NCI-H526 treated with DMSO at 0.1 percent for 48 hours (cell line): ENCODE data around the gene RAB8B.
A peak's percentile ranks its signal among the peaks of the same experiment; 100 is the strongest.

Source experiments
- DNase-seq: peaks from one replicate; lab custom pipeline; 2025; lab: John Stamatoyannopoulos, UW

Gene RAB8B

DNA sequence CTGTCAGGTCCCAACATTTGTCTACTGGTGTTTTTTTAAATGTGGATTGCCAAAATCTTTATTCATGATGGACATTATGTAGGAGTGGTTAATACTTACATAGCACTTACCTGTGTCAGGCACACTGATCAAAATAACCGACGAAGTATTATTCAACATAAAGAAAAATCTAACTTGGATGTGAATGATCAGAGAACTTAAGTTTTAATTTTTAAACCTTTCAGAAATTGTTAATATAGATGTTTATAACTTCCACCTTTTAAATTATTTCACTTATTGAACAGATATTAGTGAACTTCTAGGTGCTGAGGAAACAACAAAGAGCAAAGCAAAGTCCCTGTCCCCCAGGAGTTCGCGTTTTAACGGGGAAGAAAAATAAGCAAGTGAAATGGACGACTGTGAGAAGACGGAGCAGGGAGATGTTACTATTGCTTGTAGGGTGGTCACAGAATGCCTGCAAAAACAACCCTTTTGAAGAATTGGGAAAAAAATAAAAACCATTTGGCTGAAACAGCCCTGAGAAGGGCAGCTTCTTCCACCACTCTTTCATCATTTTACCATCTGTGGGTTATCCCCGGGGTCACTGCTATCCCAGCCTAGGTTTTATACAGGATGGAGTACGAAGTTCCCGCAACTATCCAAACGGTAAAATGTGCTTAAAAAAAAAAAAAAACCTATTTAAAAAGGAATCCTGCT, 87.1 kb downstream of the RAB8B start:
- no peak for DNase-seq

DNA sequence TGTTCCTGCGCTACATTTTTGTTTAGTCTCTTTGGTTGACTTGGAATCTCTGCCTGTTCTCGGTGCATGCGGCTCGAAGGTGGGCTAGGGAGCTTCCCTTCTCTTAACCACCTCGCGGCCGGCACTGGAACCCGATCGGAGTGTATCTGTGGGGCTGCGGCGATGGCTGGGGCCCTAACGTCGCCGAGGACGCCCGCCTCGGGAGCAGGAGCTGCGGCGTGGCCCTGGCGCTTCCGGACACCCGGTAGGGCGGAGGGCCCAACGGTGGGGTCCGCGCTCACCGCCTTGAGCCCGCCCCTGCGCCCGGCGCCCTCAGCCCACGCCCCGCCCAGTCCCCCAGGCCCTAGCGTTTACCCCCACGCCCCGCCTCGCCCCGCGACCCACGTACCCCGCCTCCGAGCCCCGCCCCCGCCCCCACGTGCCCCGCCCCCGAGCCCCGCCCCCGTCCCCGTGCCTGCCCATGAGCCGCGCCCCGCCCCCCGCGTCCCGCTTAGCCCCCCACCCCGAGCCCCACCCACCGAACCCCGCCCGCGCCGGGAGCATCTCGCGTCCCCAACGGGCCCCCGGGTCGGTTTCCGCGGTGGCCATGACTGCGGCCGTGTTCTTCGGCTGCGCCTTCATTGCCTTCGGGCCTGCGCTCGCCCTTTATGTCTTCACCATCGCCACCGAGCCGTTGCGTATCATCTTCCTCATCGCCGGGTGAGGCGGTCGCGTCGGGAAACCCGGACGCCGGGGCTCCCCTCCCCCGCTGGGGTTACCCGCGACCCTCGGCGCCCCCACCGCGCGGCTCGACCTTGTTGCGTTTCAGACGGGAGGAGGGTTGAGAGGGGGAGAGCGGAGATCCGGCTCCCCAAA, 87.9 kb downstream of the RAB8B start, which contains the start of gene APH1B:
Gene APH1B (plus strand): TSS at position 568 of the 855 bp plus-strand sequence. CDS start 19 bp downstream, at position 587.
- peak; percentile 68 for DNase-seq

DNA sequence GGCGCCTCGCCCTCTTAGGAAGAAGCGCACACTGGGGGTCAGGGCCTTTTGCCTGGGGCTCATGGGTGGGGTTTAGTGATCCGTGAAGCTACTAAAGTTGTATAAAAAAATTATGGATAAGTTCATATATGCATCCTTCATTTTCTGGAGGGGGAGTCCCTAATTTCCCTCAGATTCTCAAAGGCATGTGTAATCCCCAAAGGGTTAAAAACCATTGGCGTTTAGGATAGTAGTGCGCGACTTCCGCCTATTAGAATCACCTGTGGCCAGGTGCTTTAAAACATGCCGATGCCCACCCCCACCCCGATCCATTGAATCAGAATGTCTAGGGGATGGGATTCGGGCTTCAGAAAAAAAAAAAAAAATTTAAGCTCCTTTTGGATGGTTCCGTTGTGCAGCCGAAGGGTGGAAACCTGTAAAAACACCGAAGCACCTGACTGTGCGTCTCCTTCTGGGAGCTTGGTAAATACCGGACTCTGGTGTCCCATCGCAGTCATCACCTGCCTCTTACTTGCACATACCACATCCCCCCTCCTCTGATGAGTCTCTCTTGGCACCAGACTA, 88.6 kb downstream of the RAB8B start:
- DNase-seq = peak; percentile 70

DNA sequence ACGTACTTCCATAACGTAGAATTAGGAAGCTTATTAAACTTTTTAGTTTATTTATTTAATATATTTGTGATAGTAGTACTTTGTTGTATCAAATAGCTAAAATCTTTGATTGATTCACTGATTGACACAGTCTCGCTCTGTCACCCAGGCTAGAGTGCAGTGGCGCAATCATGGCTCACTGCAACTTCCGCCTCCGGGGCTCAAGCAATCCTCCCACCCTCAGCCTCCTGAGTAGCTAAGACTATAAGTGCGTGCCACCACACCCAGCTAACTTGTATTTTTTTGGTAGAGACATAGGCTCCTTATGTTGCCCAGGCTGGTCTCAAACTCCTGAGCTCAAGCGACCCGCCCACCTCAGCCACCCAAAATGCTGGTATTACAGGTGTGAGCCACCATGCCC, 93.7 kb downstream of the RAB8B start:
- no peak for DNase-seq

DNA sequence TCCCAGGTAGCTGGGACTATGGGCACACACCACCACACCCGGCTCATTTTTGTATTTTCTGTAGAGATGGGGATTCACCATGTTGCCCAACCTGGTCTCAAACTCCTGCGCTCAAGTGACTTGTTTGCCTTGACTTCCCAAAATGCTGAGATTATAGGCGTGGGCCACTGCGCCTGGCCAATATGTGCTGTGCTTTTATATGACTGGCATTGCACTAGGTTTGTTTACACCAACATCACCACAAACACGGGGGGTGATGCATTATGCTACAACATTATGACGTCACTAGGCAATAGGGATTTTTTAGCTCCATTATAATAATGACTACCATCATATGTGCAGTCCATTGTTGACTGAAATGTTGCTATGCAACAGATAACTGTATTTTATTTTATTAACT, 94.9 kb downstream of the RAB8B start:
- DNase-seq = no peak

DNA sequence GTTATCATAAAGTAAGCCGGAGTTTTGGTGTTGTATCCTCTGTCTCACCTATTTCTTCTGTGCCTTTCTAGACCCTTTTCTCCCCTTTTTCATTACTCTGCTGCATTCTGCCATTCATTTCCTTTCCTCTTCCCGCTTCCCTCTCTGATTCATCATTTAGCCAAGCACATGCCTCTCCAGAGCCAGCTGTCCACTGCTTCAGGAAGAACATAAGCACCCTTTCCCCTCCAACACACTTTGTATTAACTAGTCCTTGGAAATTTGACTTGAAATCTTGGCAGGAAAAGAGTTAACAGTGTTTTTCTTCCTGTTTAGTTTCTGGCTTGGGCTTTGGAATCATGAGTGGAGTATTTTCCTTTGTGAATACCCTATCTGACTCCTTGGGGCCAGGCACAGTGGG, 97.7 kb downstream of the RAB8B start:
- DNase-seq = no peak

DNA sequence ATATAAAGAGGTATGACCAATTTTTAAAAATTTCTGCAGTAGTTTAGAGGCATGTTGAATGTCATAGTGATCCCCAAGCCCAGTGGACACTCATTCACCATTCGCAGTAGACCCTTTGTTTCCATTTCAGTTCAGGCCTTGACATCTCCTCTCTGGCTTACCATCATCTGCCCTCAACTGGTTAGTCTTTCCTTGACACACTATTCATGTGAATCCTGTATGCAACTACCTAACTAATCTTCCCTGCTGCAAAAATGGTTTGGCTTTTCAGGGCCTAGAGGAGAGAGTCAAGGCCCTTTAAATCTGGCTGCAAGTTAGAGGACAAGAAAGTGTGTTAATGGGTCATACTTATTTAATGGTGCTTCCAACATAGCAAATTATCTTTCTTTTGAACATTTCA, 98.9 kb downstream of the RAB8B start:
- DNase-seq = no peak

DNA sequence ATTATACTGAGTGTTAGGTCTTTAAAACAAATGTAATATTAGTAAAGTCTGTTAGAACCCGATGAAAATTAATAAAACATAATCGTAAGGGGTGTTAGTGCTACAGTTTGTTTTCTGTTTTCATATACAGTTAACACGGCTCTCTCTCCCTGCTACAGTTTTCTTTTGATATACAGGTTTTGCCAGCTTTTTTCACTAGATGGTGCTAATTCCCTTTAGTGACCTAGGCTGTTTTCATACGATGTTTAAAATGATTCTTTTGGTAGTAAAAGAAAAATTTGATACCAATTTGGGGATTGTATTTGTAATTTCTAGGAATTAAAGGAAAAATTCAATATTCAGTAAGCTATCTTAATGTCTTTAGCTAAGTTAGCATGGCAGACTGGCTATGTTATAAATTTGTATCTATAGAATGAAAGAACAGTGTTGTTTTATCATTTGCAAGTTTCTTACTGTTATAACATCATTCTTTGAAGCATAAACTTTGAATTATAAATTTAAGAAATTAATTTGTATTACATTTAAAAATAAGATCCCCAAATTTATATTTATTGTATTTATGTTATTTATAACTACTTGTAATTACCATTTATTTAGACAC, 99.5 kb downstream of the RAB8B start:
- DNase-seq = peak; percentile 35

DNA sequence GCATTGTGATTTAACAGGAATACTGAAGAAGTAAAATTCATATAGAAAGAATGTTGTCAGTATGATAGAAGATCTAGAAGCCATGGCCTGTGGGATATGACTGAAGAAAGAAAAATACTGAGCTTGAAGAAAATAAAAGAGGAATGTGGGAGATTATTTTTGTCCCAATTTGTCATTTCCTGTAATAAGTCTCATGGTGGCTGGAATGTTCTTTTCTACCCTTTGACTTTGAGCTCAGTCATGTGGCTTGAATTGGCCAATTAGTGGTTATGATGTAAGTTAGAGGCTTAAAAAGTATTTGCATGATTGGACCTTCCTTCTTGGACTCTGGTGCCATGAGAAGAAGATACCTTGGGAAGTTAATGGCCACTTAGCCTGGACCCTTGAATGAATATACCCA, 102.1 kb downstream of the RAB8B start:
- no peak for DNase-seq

DNA sequence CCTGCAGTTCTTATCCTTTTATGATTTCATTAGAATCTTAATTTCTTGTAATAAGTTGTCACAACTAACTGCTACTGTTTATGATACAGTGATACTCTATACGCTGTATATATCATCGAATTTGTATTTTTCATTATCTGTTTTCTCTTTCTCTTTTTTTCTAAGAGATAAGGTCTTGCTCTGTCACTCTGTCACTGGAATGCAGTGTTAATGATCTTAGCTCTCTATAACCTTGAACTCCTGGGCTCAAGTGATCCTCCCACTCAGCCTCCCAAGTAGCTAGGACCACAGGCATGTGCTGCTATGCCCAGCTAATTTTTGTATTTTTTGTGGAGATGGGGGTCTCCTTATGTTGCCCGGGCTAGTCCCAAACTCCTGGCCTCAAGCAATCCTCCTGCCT, 102.8 kb downstream of the RAB8B start:
- DNase-seq = no peak

DNA sequence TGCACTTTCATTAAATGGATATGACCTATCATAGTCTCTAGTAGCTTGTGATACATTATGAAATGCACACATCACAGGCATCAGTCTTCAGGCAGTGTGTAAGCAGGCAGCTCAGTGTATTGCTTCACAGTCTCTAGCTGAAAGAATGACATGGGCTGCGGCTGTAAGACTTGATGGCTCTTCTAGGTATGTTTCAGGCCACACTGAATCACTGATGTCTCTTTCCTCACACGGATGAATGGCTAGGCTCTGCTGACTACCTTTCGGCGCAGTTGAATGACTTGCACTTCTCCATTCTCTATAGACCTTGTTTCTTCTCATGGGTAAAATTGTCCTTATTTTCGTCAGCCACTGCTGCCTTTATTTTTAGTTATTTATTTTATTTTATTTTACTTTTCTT, 103.4 kb downstream of the RAB8B start:
- DNase-seq = no peak

DNA sequence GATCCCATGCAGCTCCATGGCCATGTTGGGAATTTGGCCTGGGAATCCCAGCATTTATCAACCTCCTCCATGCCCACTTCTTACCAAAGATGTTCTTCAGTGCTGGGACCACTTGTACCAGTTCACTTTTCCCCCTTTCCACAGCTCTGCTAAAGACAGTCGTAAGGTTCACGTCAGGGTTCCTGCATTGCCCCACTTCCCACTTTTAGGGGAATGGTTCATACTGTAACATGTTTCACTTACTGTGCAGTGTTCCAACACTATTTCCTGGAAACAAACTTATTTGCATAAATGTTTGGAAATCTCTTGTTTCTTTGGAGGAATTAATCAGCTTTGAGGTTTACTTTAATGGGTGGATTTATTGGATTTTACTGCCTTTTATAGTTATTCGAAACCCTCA, 105.0 kb downstream of the RAB8B start:
- DNase-seq = no peak

DNA sequence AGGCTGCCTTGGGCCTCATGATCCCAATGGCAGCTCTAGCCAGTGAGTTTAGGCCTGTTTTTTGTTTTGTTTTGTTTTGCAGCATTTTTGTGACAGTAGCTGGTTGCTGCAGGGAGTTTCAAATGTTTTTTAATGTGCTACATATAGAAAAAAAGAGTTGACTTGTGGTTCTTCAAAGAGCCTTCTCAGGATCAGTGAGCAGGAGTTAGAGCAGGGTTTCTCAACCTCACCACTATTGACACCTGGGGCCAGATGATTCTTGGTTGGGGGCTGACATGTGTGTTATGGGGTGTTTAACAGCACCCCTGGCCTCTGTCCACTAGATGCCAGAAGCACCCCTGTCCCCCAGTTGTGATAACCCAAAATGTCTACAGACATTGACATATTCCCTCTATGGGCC, 105.9 kb downstream of the RAB8B start:
- DNase-seq = no peak

DNA sequence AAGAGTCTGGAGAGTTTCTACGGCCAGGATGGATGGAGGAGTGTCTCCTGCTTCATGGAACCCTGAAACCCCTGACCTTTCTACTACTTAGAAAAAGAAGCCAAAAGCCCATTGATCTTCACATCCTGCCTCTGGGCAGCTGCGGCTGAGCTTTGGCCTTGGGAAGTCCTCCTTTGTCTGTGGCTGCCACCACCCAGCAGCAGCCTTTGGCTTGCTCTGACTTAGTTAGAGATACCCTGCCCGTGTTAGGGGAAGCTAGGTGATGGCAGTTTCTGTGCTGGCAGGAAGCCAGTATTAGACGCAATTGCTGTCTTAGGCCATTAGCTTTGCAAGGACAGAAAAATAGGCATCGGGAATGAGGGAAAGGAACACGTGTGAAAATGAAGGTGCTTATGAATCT, 106.8 kb downstream of the RAB8B start:
- no peak for DNase-seq

DNA sequence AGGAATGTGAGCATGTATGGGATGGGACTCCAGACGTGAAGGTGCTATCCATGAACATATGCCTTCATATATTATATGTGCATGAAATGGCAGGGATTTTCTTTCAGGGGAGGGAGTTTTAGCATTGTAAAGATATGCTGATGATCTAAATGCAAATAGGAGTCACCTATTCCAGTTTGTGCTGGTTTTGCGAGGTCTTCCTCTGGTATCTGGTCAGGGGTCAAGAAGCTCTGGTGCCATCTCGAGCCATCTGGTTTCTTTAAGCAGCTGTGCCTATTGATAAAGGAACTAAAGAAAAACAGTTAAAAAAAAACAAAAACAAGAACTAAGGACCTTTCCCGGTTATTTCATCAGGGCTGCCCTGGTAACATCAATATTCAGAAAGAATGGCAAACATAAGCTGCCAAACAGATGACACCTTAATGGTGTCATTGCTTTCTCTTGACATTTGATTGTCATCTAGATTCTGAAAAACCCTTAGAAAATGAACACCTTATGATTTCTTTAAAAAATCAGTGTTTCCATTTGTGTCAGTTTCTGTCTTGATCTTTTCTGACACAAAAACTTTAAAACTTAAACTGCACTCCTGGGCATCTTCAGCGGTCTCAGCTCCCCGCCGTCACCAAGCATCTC, 110.7 kb downstream of the RAB8B start:
- peak; percentile 16 for DNase-seq

DNA sequence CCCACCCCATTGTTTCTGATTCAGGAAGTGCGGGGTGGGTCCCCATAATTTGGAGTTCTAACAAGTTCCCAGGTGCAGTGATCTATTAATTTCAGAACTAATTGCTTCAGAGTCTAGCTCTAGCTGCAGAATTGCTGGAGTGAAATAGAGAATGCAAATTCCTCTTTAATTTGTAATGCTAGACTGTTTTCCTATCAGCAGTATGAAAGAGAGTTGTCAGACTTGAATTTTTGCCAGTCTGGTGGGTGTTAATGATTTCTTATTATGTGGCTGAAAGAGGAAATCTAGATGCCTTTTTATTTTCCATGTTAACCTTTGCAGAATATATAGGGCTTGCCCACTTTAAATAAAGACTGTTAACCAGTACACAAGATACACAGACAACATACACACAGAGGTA, 111.7 kb downstream of the RAB8B start:
- peak; percentile 46 for DNase-seq

DNA sequence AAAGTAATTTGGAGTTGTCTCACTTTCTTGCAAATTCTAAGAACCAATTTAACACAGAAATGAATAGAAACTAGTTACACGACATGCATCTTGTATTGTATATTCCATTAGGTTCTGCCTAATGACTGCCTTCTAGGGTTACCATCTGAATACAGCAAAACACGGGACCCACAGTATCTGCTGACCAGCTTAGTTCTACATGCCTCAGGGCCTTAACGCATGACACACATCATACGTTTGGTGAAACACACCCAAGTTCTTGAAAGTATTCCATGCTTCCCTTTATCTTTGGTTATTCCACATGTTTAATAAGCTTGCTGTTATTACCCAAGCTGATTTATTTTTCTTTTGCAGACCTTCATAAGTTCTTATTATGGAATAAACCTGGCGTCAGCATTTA, 115.9 kb downstream of the RAB8B start:
- no peak for DNase-seq

DNA sequence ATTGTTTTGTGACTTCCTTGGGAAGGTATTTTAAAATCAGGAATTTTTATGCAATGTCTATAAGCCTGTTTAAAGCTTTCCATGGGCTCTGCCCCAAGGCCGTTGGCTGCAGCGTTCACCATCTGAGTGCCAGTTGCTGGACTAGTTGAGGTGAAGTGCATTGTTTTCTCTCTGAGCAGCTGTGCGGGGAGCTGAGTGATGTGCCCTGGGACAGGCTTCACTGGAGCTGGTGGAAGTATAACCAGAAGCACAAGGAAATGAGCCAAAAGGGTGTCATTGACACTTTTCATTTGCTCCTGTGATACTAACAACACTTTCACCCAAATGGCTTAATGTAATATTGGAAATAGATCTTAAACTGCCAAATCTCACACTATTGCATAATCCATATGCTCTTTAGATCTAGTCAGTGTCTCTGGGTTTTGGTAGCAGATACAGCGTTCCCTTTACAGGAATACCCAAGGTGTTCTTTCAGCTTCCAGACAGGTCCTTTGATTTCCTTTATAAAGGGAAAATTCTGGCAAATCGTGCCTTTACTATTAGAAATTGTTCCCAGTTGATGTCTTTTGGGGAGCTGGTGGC, 117.2 kb downstream of the RAB8B start:
- no peak for DNase-seq

DNA sequence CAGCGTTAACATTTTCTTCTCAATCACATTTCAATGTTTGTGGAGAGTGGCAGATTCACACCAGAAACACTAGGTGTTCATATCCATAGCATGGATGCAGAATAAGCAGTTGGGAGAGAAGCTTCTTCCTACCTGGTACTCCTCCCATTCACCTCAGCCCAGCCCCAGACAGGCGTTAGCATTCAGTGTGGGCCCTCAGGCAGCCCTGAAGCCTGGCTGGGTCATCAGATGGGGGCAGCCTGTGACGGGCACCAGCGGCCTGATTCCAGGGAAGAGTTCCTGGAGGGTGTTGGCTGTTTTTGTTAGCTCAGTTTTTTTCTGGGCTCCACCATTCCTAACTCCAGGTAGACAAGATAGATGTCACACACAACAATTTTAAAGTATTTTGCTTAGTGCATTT, 119.1 kb downstream of the RAB8B start:
- DNase-seq = no peak

DNA sequence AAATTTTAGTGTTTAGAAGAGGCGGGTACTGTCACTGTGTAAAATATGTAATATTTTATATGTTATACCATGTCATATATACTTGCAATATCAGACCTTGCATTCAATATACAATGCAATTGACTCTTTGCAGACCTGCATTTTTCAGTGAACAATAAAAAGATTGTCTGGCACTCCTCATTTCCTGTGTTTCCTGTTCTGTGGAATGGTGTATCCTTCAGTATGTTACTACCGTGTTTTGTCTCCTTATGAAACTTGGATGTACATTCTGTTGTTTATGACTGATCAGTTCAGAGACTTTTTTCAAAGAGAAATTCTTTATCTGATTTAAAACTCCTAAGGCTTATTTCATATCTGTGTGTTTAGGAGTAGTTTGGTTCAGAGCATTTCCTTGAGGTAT, 119.5 kb downstream of the RAB8B start:
- no peak for DNase-seq

DNA sequence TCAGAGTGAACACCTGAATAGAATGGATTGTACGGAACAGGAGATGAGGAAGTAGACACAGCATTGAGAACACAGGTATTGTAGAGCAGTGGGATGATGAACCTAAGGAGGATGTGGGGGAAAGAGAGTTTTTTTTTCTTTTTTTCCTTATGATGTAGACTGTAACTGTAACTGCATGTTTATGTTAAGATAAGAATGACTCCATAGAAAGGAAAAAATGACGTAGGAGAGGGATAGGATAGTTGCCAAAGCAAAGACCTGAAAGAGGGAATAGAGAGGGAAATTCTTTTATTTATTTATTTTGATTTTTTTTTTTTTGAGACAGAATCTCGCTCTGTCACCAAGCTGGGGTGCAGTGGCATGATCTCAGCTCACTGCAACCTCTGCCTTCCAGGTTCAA, 121.2 kb downstream of the RAB8B start:
- DNase-seq = no peak

DNA sequence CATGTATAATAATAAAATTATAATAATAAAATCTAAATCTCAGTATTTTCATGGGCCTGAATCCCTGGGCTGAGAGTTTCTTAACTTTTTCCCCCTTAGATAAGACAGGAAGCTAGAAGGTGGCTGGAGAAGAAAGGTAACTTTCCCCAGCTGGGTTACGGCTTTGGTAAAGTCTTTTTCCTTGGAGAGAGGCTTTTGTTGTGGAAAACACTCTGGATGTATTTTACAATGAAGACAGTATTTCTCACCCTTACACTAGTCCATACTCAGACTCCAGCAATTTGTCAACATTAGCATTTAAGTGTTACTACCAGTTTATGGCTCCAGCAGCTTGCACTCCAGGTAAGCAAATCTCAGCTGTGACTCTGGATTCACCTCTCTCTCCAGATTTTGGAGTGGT, 122.9 kb downstream of the RAB8B start:
- no peak for DNase-seq
